ENCODE data around the gene GGTLC2. TPM values are rescaled to one million over a fixed set of nuclear protein-coding genes. Genes with fewer than 3 reads are reported as not detected.

GGTLC2 gene
- total RNA-seq, 4 donors from 2014 or later, result not detected

DNA sequence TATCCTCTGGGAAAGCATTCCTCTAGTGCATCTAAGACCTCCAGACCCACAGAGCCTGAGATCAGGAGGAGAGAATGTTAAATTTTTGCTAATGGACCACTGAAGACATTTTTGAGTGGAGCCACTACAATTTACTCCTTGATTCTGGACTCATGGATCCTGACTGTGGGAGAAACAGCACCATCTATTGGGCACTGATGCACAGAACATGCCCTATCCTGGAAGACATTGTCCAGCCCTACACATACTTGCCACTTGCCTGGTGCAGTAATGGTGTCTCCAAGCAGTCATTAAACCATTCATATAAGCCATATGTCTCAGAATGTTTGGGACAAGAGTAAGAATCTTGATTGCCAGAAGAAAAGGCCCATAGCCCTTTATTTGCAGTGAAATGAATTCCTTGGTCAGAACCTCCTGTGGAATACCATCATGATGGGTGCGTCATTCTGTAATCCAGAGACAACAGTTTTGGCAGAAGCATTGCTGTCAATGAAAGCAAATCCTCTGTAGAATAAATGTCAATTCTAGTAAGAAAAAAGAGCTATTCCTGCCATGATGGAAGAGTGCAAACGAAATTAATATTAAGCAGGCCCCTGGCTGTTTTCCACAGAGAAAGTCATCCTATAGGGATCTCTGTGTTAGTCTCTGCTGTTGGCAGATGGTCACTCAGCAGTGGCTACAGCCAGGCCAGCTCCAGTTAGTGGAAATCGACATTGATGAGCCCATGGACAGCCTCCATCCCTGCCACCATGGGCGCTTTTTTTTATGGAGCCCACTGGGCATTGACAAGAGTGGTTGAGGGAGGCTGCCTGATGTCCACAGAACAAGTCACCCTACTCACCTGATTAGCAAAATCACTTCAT lies 43.5 kb downstream of the GGTLC2 start:
- DNase-seq (ENCODE audit: low spot score in 2 of 2), result peak in 1 of 2 donors; percentile 24
- intact Hi-C loops (cut with DNase I; ENCODE audit: low total_unique reads), result no loop called here
- no peak overlapping the region for H3K4me3 ChIP-seq (ENCODE audit: low read depth, poor library complexity, severe bottlenecking)
- WGBS, 2 donors, result 72 to 76% methylated on average over 4 of the region's 4 CpGs
- no peak for TF ChIP-seq POLR2A (IDR thresholded peaks at IDR 0.05)
- no peak for TF ChIP-seq CTCF (IDR thresholded peaks at IDR 0.05)

- TF ChIP-seq CTCF (IDR thresholded peaks at IDR 0.05) (no peak), POLR2A (IDR thresholded peaks at IDR 0.05) (no peak)
- no peak for DNase-seq (ENCODE audit: low spot score in 2 of 2)
- H3K4me3 ChIP-seq (ENCODE audit: low read depth, poor library complexity, severe bottlenecking), result no peak overlapping the region
- WGBS, 2 donors, result 82 to 94% methylated on average over 3 to 4 of the region's 4 CpGs
- intact Hi-C loops (cut with DNase I; ENCODE audit: low total_unique reads), result no loop called here
These were observed 45.4 kb downstream of the GGTLC2 start for GRCh38 chr22:22689621-22690345.

DNA sequence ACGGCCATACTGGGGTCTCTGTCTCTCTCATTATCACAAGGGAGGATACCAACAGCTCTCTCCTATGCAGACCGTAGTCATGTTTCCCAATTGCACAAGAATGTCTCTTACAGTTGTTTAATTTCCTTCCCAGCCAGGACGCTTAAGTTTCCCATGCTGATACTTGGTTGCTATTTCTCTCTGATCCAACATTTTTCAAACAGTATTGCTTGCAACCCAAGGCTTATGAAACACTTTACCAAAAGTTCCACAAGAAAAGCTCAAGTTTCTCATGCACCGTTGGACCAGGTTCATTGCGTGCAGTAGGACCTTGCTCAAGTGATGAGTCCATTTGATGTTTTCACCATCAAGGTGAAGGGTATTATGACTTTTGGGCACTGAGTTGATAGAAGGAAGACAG lies 46.6 kb downstream of the GGTLC2 start:
- TF ChIP-seq POLR2A (IDR thresholded peaks at IDR 0.05) (no peak), CTCF (IDR thresholded peaks at IDR 0.05) (no peak)
- 85 to 86% methylated on average over 5 of the region's 5 CpGs for WGBS, 2 donors
- H3K4me3 ChIP-seq (ENCODE audit: low read depth, poor library complexity, severe bottlenecking), result no peak overlapping the region
- intact Hi-C loops (cut with DNase I; ENCODE audit: low total_unique reads), result no loop called here
- no peak for DNase-seq (ENCODE audit: low spot score in 2 of 2)

DNA sequence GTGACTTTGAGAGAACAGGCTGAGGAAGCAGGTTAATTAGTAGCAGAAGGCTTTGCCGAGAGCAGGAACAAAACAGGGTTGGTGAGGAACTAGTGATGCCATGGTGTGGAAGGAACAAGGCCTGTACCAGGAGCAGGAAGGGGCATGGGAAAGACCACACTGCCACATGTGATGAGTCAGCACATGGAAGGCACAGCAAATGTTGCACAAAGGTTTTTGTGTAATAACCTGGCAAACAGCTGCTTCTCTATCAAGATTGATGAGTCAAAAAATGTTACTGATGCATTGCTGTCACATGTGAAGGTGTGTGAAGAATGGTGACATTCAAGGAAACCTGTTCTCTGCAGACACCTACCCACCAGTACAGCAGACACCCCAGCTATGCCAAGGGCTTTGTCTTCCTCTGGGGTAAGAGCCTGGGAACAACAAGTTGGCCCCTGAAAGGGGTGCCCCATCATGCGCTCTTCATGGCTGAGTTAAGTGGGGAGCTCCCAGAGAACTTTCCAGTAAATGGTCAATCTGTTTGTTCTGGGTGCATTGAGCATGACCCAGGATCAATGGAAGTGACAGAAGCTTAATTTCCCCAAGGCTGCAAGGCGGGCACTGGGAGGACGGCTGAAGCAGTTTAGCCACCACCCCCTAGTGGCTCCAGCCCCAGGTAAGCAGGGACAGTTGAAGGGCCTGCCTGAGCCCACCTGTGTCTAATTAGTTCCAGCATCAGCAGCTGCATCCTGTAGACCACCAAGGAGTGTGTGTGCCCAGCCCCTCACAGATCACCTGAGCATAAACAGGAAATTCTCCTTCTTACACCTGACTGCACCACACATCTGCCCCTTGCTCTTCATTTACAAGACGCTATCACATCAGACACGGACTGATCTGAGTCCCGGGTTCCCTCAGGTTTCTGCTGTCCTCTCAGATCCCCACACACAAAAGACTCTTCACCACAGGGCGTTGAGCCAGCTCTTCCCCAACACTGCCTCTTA lies 47.6 kb downstream of the GGTLC2 start:
- no peak for DNase-seq (ENCODE audit: low spot score in 2 of 2)
- intact Hi-C loops (cut with DNase I; ENCODE audit: low total_unique reads), result no loop called here
- no peak for TF ChIP-seq POLR2A (IDR thresholded peaks at IDR 0.05)
- no peak for TF ChIP-seq CTCF (IDR thresholded peaks at IDR 0.05)
- H3K4me3 ChIP-seq (ENCODE audit: low read depth, poor library complexity, severe bottlenecking), result no peak overlapping the region
- 76 to 78% methylated on average over 8 of the region's 8 CpGs for WGBS, 2 donors

- TF ChIP-seq POLR2A (IDR thresholded peaks at IDR 0.05) (no peak), CTCF (IDR thresholded peaks at IDR 0.05) (no peak)
- 45 to 52% methylated on average over 8 of the region's 8 CpGs for WGBS, 2 donors
- intact Hi-C loops (cut with DNase I; ENCODE audit: low total_unique reads), result no loop called here
- no peak for DNase-seq (ENCODE audit: low spot score in 2 of 2)
- no peak overlapping the region for H3K4me3 ChIP-seq (ENCODE audit: low read depth, poor library complexity, severe bottlenecking)
These were observed 48.5 kb downstream of the GGTLC2 start for GRCh38 chr22:22692707-22693530.

Measured in lower leg skin (tissue), 4 donors.